HepG2 (cell line): ENCODE measurements around the gene TRPC4. TPM values are rescaled to one million over a fixed set of nuclear protein-coding genes. Genes with fewer than 3 reads are reported as not detected.

Source experiments
- ATAC-seq: fragments of 200-7000 bp; cut with Tn5 transposase; 3 replicates; pipeline ENCODE4 v1.9.1; 2020; ENCODE audit warnings: mild to moderate bottlenecking, moderate library complexity
- BruUV-seq: library from RNA; stranded (reverse); fragments of 400-500 nt; replicated peaks from 2 replicates; lab custom pipeline; 2021; lab: Mats Ljungman, UMichigan
- CTCF ChIA-PET: fragments of 300-600 bp; formaldehyde crosslinking; extraction: SDS; loops from one replicate; lab custom pipeline; 2021; ENCODE audit warnings: low total read pairs, inconsistent platforms, low intra/inter-chr PET ratio; lab: Yijun Ruan, JAX
- POLR2A ChIA-PET: fragments of 350-600 bp; sonication (Branson Sonifier 250); formaldehyde crosslinking; loops from one replicate; lab custom pipeline; 2020; ENCODE audit warnings: antibody characterized with exemption, inconsistent platforms; lab: Yijun Ruan, JAX
- DNase-seq: peaks from one replicate; pipeline ENCODE4 v3.0.0-alpha.2; 2015; ENCODE audit warnings: low spot score
- FAIRE-seq: peaks from 3 replicates; lab custom pipeline; 2011; peaks lifted over from hg19 to GRCh38; lab: Jason Lieb, UNC
- H2AFZ ChIP-seq: one replicate; pipeline ENCODE4 v1.6.1; 2011; ENCODE audit warnings: low read length, inconsistent platforms
- H3K27ac ChIP-seq: fragments of 300-600 bp; 3 replicates; pipeline ENCODE4 v1.8.0; 2011; ENCODE audit warnings: mixed run types, mild to moderate bottlenecking, mixed read lengths, low read length, inconsistent platforms; ENCODE audit not compliant: insufficient read depth; ENCODE audit errors: extremely low read length
- H3K27me3 ChIP-seq, 2 experiments: fragments of 200-600 bp in 1 of 2; 2 replicates in 1 of 2; 3 replicates in 1 of 2; pipeline versions ENCODE4 v1.6.0 to v1.8.0; 2011; ENCODE audit warnings: low read length in 2 of 2, mild to moderate bottlenecking in 2 of 2, moderate library complexity in 2 of 2, inconsistent platforms in 1 of 2; ENCODE audit not compliant: insufficient read depth in 2 of 2, control insufficient read depth in 1 of 2
- H3K36me3 ChIP-seq, 2 experiments: fragments of 200-600 bp in 1 of 2; replicated peaks in 1 of 2; 2 replicates in 1 of 2; 3 replicates in 1 of 2; pipeline versions ENCODE4 v1.5.1 to v1.8.0; 2011; ENCODE audit warnings: low read length in 2 of 2, inconsistent platforms in 1 of 2; ENCODE audit not compliant: insufficient read depth in 2 of 2, control insufficient read depth in 1 of 2
- H3K4me1 ChIP-seq: 2 replicates; pipeline ENCODE4 v1.5.1; 2012; ENCODE audit warnings: low read length, inconsistent platforms; ENCODE audit not compliant: insufficient read depth
- H3K4me2 ChIP-seq: 2 replicates; pipeline ENCODE4 v1.6.0; 2011; ENCODE audit warnings: low read depth, low read length, inconsistent platforms
- H3K4me3 ChIP-seq, 3 experiments: fragments of 200-600 bp in 1 of 3; sonication (generic), shearing (Covaris generic) in 1 of 3; replicated peaks in 1 of 3; 2 replicates each; pipeline ENCODE4 v1.5.1; 2011 to 2016; ENCODE audit warnings: low read length in 3 of 3, inconsistent platforms in 2 of 3, low read depth in 2 of 3, mild to moderate bottlenecking in 2 of 3, control low read depth in 1 of 3, mixed read lengths in 1 of 3; ENCODE audit not compliant: insufficient read depth in 1 of 3
- H3K79me2 ChIP-seq: one replicate; pipeline ENCODE4 v1.6.1; 2011; ENCODE audit warnings: low read length, inconsistent platforms; ENCODE audit not compliant: insufficient read depth
- H3K9ac ChIP-seq: 2 replicates; pipeline ENCODE4 v1.6.0; 2011; ENCODE audit warnings: mild to moderate bottlenecking, low read depth, low read length, inconsistent platforms; ENCODE audit not compliant: insufficient read depth
- H3K9me3 ChIP-seq: 2 replicates; pipeline ENCODE4 v1.5.1; 2012; ENCODE audit warnings: mild to moderate bottlenecking, low read length
- H4K20me1 ChIP-seq: 2 replicates; pipeline ENCODE4 v1.6.0; 2011; ENCODE audit warnings: inconsistent platforms, mild to moderate bottlenecking, low read length, moderate library complexity; ENCODE audit not compliant: insufficient read depth
- ATF2 ChIP-seq: sonication (generic); formaldehyde crosslinking; IDR thresholded peaks from 2 replicates; pipeline ENCODE4 v1.4.0; 2020; ENCODE audit warnings: missing genetic modification reagents
- CSRNP1 ChIP-seq: sonication (generic); formaldehyde crosslinking; IDR thresholded peaks from 2 replicates; pipeline ENCODE4 v1.8.1; 2023; ENCODE audit warnings: mild to moderate bottlenecking, missing genetic modification reagents
- HNRNPK ChIP-seq: fragments of 200-400 bp; formaldehyde crosslinking; IDR thresholded peaks from 2 replicates; pipeline ENCODE4 v1.6.1; 2018; ENCODE audit warnings: low read length, low read depth, moderate library complexity, mild to moderate bottlenecking; ENCODE audit not compliant: poor library complexity, severe bottlenecking
- NFIB ChIP-seq: sonication (generic); formaldehyde crosslinking; IDR thresholded peaks from 2 replicates; pipeline ENCODE4 v1.9.0; 2021; ENCODE audit warnings: missing genetic modification reagents, mild to moderate bottlenecking, borderline replicate concordance
- PAXIP1 ChIP-seq: sonication (generic); formaldehyde crosslinking; conservative IDR thresholded peaks from 2 replicates; pipeline ENCODE4 v1.4.0; 2020; ENCODE audit warnings: mild to moderate bottlenecking, missing genetic modification reagents, moderate library complexity
- POLR2A ChIP-seq, 2 experiments: IDR thresholded peaks; 2 replicates each; pipeline ENCODE4 v1.6.1; 2011; ENCODE audit warnings: low read depth in 2 of 2, low read length in 2 of 2, mild to moderate bottlenecking in 1 of 2, moderate library complexity in 1 of 2; ENCODE audit not compliant: insufficient read depth in 1 of 2
- RFX1 ChIP-seq: fragments of 450-650 bp; IDR thresholded peaks from 2 replicates; pipeline ENCODE4 v1.6.1; 2017
- SALL2 ChIP-seq: sonication (generic); formaldehyde crosslinking; IDR thresholded peaks from 2 replicates; pipeline ENCODE4 v1.8.1; 2023; ENCODE audit warnings: mild to moderate bottlenecking, missing genetic modification reagents, inconsistent platforms
- SIX4 ChIP-seq: sonication (generic); formaldehyde crosslinking; IDR thresholded peaks from 2 replicates; pipeline ENCODE4 v1.4.0; 2020; ENCODE audit warnings: missing genetic modification reagents
- SP140L ChIP-seq: sonication (generic); formaldehyde crosslinking; IDR thresholded peaks from 2 replicates; pipeline ENCODE4 v1.4.0; 2020; ENCODE audit warnings: missing genetic modification reagents, borderline replicate concordance
- TFDP1 ChIP-seq: IDR thresholded peaks from 2 replicates; pipeline ENCODE4 v1.6.1; 2016; ENCODE audit warnings: missing compliant biosample characterization, missing genetic modification reagents, borderline replicate concordance
- ZNF317 ChIP-seq: sonication (generic); formaldehyde crosslinking; IDR thresholded peaks from 2 replicates; pipeline ENCODE4 v1.5.0; 2020; ENCODE audit warnings: mild to moderate bottlenecking, missing genetic modification reagents
- ZNF33A ChIP-seq: sonication (generic); formaldehyde crosslinking; IDR thresholded peaks from 2 replicates; pipeline ENCODE4 v1.5.1; 2020; ENCODE audit warnings: missing genetic modification reagents, mild to moderate bottlenecking, moderate library complexity, borderline replicate concordance
- ZNF44 ChIP-seq: sonication (generic); formaldehyde crosslinking; IDR thresholded peaks from 2 replicates; pipeline ENCODE4 v1.5.1; 2020; ENCODE audit warnings: mild to moderate bottlenecking, missing genetic modification reagents
- ZNF607 ChIP-seq: sonication (generic); formaldehyde crosslinking; IDR thresholded peaks from 2 replicates; pipeline ENCODE4 v1.5.1; 2020; ENCODE audit warnings: missing genetic modification reagents, mild to moderate bottlenecking, borderline replicate concordance
- ZNF615 ChIP-seq: sonication (generic); formaldehyde crosslinking; IDR thresholded peaks from 2 replicates; pipeline ENCODE4 v1.5.0; 2020; ENCODE audit warnings: mild to moderate bottlenecking, missing genetic modification reagents, borderline replicate concordance
- WGBS: methylation state at CpG from one replicate; pipeline ENCODE4 v1.1.6; 2017; ENCODE audit warnings: low lambda C conversion rate; 5-methylcytosine and 5-hydroxymethylcytosine counted together
- in situ Hi-C: cut with HindIII; loops from 2 replicates; pipeline ENCODE4 v1.10.0; 2017; ENCODE audit warnings: low pct_unique_long_range_greater_than_20kb; ENCODE audit not compliant: extremely low pct_ligation_motif_present
- intact Hi-C: fragments of 100-400 bp; cut with micrococcal nuclease; formaldehyde crosslinking; loops from one replicate; pipeline ENCODE4 v1.10.0; 2022; ENCODE audit not compliant: unreplicated experiment
- polyA plus RNA-seq, 8 experiments: library from polyadenylated mRNA; depleted of rRNA in 3 of 8; stranded (reverse) in 7 of 8; unstranded in 1 of 8; fragments of >200 nt; fragmentation: Illumina TruSeq in 4 of 8; extraction: Trizol in 4 of 8; gene quantifications; 2 replicates each; pipeline versions ENCODE4 v1.2.1 to v1.2.3, GENCODE V29; 2011 to 2016; ENCODE audit warnings: low read depth in 4 of 8, missing spikeins in 1 of 8, mixed read lengths in 1 of 8; ENCODE audit not compliant: insufficient read depth in 1 of 8
- total RNA-seq, 5 experiments: library from RNA; depleted of rRNA; stranded (reverse); fragments of >200 nt; fragmentation: Illumina TruSeq; extraction: Trizol; gene quantifications; 2 replicates each; pipeline ENCODE4 v1.2.3, GENCODE V29; 2016; ENCODE audit warnings: low read depth in 1 of 5

Gene TRPC4
- total and polyA plus RNA-seq, 2 of the 13 experiments (the other 11 are each of a cell fraction or from before 2014, with no cell fraction given), result not detected

- Histone ChIP-seq H2AFZ (no peak overlapping the region), H3K79me2 (no peaks in the 10 kb centered on the region), H3K27ac (no peak overlapping the region), H3K27me3 (peaks cover 0 to 23% of the 10 kb centered on the region in 2 experiments; a peak in 2 of 5 replicates), H3K9ac (no peak overlapping the region), H3K4me2 (peak overlapping the region; percentile 6; the same call in 1 of the 2 replicates), H3K4me1 (no peaks in the 10 kb centered on the region), H4K20me1 (no peaks in the 10 kb centered on the region), H3K4me3 (no peak overlapping the region), H3K9me3 (no peaks in the 10 kb centered on the region), H3K36me3 (no peaks in the 10 kb centered on the region)
- intact Hi-C loops, result no loop called here
- ChIA-PET CTCF (no interaction called here), POLR2A (no interaction called here)
- in situ Hi-C loops, result no loop called here
- no peak for FAIRE-seq
- peak; percentile 33; the same call in 2 of the 3 replicates for ATAC-seq
- no peak for DNase-seq
- BruUV-seq, result no TSS peak
- 35% methylated on average over 9 of the region's 19 CpGs for WGBS
- TF ChIP-seq RFX1, result no peak
- TF ChIP-seq SP140L (CRISPR knock-in tag), result no peak
- TF ChIP-seq POLR2A (IDR thresholded peaks at IDR 0.05; ENCODE audit: insufficient read depth in 1 of 2, low read depth in 2 of 2, low read length in 2 of 2), result no peak
- TF ChIP-seq NFIB, result no peak
- TF ChIP-seq ZNF317, result no peak
- TF ChIP-seq ZNF33A (CRISPR knock-in tag), result no peak
- no peak for TF ChIP-seq ZNF615 (CRISPR knock-in tag)
- no peak for TF ChIP-seq HNRNPK
- TF ChIP-seq SALL2 (CRISPR knock-in tag), result no peak
- TF ChIP-seq CSRNP1 (CRISPR knock-in tag), result no peak
- TF ChIP-seq PAXIP1, result no peak
- TF ChIP-seq ZNF607 (CRISPR knock-in tag), result no peak
- TF ChIP-seq SIX4 (CRISPR knock-in tag), result no peak
- no peak for TF ChIP-seq TFDP1 (CRISPR knock-in tag)
- TF ChIP-seq ZNF44, result no peak
- no peak for TF ChIP-seq ATF2 (CRISPR knock-in tag)
These were observed 141 bp downstream of the TRPC4 start for GRCh38 chr13:37869506-37869755.
